Thyroid gland (tissue), 4 donors: ENCODE measurements around the gene FAM110A. TPM values are rescaled to one million over a fixed set of nuclear protein-coding genes. Genes with fewer than 3 reads are reported as not detected.

Experiments used
- DNase-seq, 2 donors: peaks; one replicate each; pipeline ENCODE4 v3.0.0-alpha.2; 2019
- H3K27ac ChIP-seq, 3 donors: fragments of 200-600 bp; sonication (generic); 1 replicate in 2 of 3; 2 replicates in 1 of 3; pipeline ENCODE4 v1.5.1; 2016 to 2019; ENCODE audit warnings: mild to moderate bottlenecking in 1 of 3, moderate library complexity in 1 of 3
- H3K27me3 ChIP-seq: fragments of 200-600 bp; sonication (generic); one replicate; pipeline ENCODE4 v1.5.1; 2019
- H3K36me3 ChIP-seq, 2 donors: fragments of 200-600 bp; sonication (generic); one replicate each; pipeline ENCODE4 v1.5.1; 2016 to 2019
- H3K4me1 ChIP-seq, 2 donors: fragments of 200-600 bp; sonication (generic); one replicate each; pipeline ENCODE4 v1.5.1; 2017 to 2019
- H3K4me3 ChIP-seq, 3 donors: fragments of 200-600 bp; sonication (generic); replicated peaks in 1 of 3; 1 replicate in 2 of 3; 2 replicates in 1 of 3; pipeline ENCODE4 v1.5.1; 2016; ENCODE audit warnings: mild to moderate bottlenecking in 1 of 3
- H3K9me3 ChIP-seq: fragments of 200-600 bp; sonication (generic); one replicate; pipeline ENCODE4 v1.5.1; 2017
- CTCF ChIP-seq, 6 experiments: fragments of 200-600 bp in 3 of 6; fragments of 450-650 bp in 3 of 6; sonication (generic) in 3 of 6; IDR thresholded peaks; one replicate each; pipeline ENCODE4 v1.5.1; 2016 to 2019; ENCODE audit warnings: antibody characterized with exemption in 6 of 6, mild to moderate bottlenecking in 2 of 6, inconsistent platforms in 1 of 6, moderate library complexity in 1 of 6
- POLR2A ChIP-seq, 2 donors: fragments of 450-650 bp; IDR thresholded peaks; one replicate each; pipeline ENCODE4 v1.6.1; 2017; ENCODE audit warnings: antibody characterized with exemption in 2 of 2, mild to moderate bottlenecking in 2 of 2, moderate library complexity in 1 of 2
- WGBS, 2 donors: methylation state at CpG; one replicate each; pipeline ENCODE4 v1.1.5; 2017; 5-methylcytosine and 5-hydroxymethylcytosine counted together
- intact Hi-C: fragments of 100-400 bp; cut with DNase I; formaldehyde crosslinking; loops from one replicate; pipeline ENCODE4 v1.15.1; 2023
- total RNA-seq, 4 donors: library from RNA; depleted of rRNA; stranded (reverse); fragments of >200 nt; gene quantifications; one replicate each; pipeline ENCODE4 v1.2.3, GENCODE V29; 2016

FAM110A gene
- total RNA-seq, 4 donors from 2014 or later, result 7.0 to 15.5 (median 8.5) TPM

GRCh38 chr20:834151-834746, 734 bp downstream of the FAM110A start:
- Histone ChIP-seq H3K36me3 (no peaks in the 10 kb centered on the region), H3K27ac (peak overlapping the region in 2 of 3 donors; percentile 49 to 72), H3K4me3 (peak overlapping the region; percentile 66 to 78 (median 76)), H3K27me3 (no peaks in the 10 kb centered on the region), H3K4me1 (peaks cover 14 to 15% of the 10 kb centered on the region in 2 donors), H3K9me3 (no peaks in the 10 kb centered on the region)
- WGBS, 2 donors, result 11 to 24% methylated on average over 4 to 18 of the region's 18 CpGs
- TF ChIP-seq CTCF (IDR thresholded peaks at IDR 0.05) (no peak), POLR2A (IDR thresholded peaks at IDR 0.05) (no peak)
- no peak for DNase-seq
- intact Hi-C loops, result no loop called here

- peak overlapping the region in 1 of 3 donors; percentile 22 for H3K27ac ChIP-seq
- TF ChIP-seq CTCF (IDR thresholded peaks at IDR 0.05) (no peak), POLR2A (IDR thresholded peaks at IDR 0.05) (no peak)
- intact Hi-C loops, result no loop called here
- no peak overlapping the region for H3K4me3 ChIP-seq
- DNase-seq, result peak; percentile 47 to 56
- no peaks in the 10 kb centered on the region for H3K27me3 ChIP-seq
- H3K36me3 ChIP-seq, result no peaks in the 10 kb centered on the region
- no peaks in the 10 kb centered on the region for H3K9me3 ChIP-seq
- H3K4me1 ChIP-seq, result peaks cover 14 to 15% of the 10 kb centered on the region in 2 donors
- 55 to 57% methylated on average over 2 of the region's 2 CpGs for WGBS, 2 donors
Measured at GRCh38 chr20:835608-836045, 2.1 kb downstream of the FAM110A start.

- H3K36me3 ChIP-seq, result no peaks in the 10 kb centered on the region
- no peak overlapping the region for H3K27ac ChIP-seq
- 93 to 100% methylated on average over 1 of the region's 1 CpG for whole genome bisulfite sequencing, 2 donors
- H3K27me3 ChIP-seq, result no peaks in the 10 kb centered on the region
- TF ChIP-seq CTCF (IDR thresholded peaks at IDR 0.05), result no peak
- no peak for TF ChIP-seq POLR2A (IDR thresholded peaks at IDR 0.05)
- H3K4me1 ChIP-seq, result peaks cover 14 to 16% of the 10 kb centered on the region in 2 donors
- no peak overlapping the region for H3K4me3 ChIP-seq
- intact Hi-C loops, result no loop called here
- no peaks in the 10 kb centered on the region for H3K9me3 ChIP-seq
- DNase-seq, result no peak
Measured at GRCh38 chr20:836190-836589, 2.7 kb downstream of the FAM110A start.

- Histone ChIP-seq H3K27me3 (no peaks in the 10 kb centered on the region), H3K27ac (no peak overlapping the region), H3K36me3 (no peaks in the 10 kb centered on the region), H3K4me1 (peaks cover 30% of the 10 kb centered on the region in 2 donors), H3K4me3 (no peak overlapping the region), H3K9me3 (no peaks in the 10 kb centered on the region)
- TF ChIP-seq CTCF (IDR thresholded peaks at IDR 0.05) (no peak), POLR2A (IDR thresholded peaks at IDR 0.05) (no peak)
- no peak for DNase-seq
- 91 to 92% methylated on average over 5 of the region's 5 CpGs for WGBS, 2 donors
- intact Hi-C loops, result no loop called here
Measured at GRCh38 chr20:839015-839414, 5.5 kb downstream of the FAM110A start.

- TF ChIP-seq POLR2A (IDR thresholded peaks at IDR 0.05), result no peak
- no peak for TF ChIP-seq CTCF (IDR thresholded peaks at IDR 0.05)
- no peaks in the 10 kb centered on the region for H3K27me3 ChIP-seq
- H3K36me3 ChIP-seq, result no peaks in the 10 kb centered on the region
- WGBS, 2 donors, result 91 to 93% methylated on average over 11 of the region's 11 CpGs
- no peak overlapping the region for H3K27ac ChIP-seq
- H3K9me3 ChIP-seq, result no peaks in the 10 kb centered on the region
- DNase-seq, result no peak
- H3K4me3 ChIP-seq, result no peak overlapping the region
- intact Hi-C loops, result no loop called here
- peaks cover 28% of the 10 kb centered on the region in 2 donors for H3K4me1 ChIP-seq
Measured at GRCh38 chr20:839626-840025, 6.1 kb downstream of the FAM110A start.
